ENCODE data around the gene LAMTOR4. TPM values are rescaled to one million over a fixed set of nuclear protein-coding genes. Genes with fewer than 3 reads are reported as not detected.

The LAMTOR4 gene
- total RNA-seq, 2 donors from 2014 or later, result 125 to 205 TPM

- Histone ChIP-seq H3K27me3 (replicated peaks; ENCODE audit: insufficient read depth) (no peaks in the 10 kb centered on the region), H3K27ac (peak overlapping the region in 1 of 2 donors; percentile 81), H3K36me3 (peaks cover 40% of the 10 kb centered on the region), H3K4me3 (no peak overlapping the region), H3K9me3 (no peaks in the 10 kb centered on the region), H3K4me1 (ENCODE audit: control insufficient read depth in 1 of 2, low read depth in 2 of 2) (peaks cover 12 to 20% of the 10 kb centered on the region in 2 donors)
- ATAC-seq (ENCODE audit: insufficient number of reproducible peaks, low FRiP score, low read depth) (no peak), DNase-seq (ENCODE audit: low spot score) (no peak)
- TF ChIP-seq CTCF (IDR thresholded peaks at IDR 0.05), result no peak
These were observed 45.5 kb upstream of the LAMTOR4 start for GRCh38 chr7:100102950-100103840.

- Histone ChIP-seq H3K9me3 (no peaks in the 10 kb centered on the region), H3K4me3 (no peak overlapping the region), H3K27me3 (replicated peaks; ENCODE audit: insufficient read depth) (no peaks in the 10 kb centered on the region), H3K27ac (no peak overlapping the region), H3K36me3 (peaks cover 47% of the 10 kb centered on the region), H3K4me1 (ENCODE audit: control insufficient read depth in 1 of 2, low read depth in 2 of 2) (peaks cover 6 to 8% of the 10 kb centered on the region in 2 donors)
- TF ChIP-seq CTCF (IDR thresholded peaks at IDR 0.05), result no peak
- DNase-seq (ENCODE audit: low spot score) (no peak), ATAC-seq (ENCODE audit: insufficient number of reproducible peaks, low FRiP score, low read depth) (no peak)
These were observed 43.2 kb upstream of the LAMTOR4 start for GRCh38 chr7:100105534-100105933.

- no peak for DNase-seq (ENCODE audit: low spot score)
- no peak for ATAC-seq (ENCODE audit: insufficient number of reproducible peaks, low FRiP score, low read depth)
- no peaks in the 10 kb centered on the region for H3K27me3 ChIP-seq (replicated peaks; ENCODE audit: insufficient read depth)
- no peak for TF ChIP-seq CTCF (IDR thresholded peaks at IDR 0.05)
- peaks cover 6 to 8% of the 10 kb centered on the region in 2 donors for H3K4me1 ChIP-seq (ENCODE audit: control insufficient read depth in 1 of 2, low read depth in 2 of 2)
- H3K27ac ChIP-seq, result no peak overlapping the region
- no peaks in the 10 kb centered on the region for H3K9me3 ChIP-seq
- peaks cover 58% of the 10 kb centered on the region for H3K36me3 ChIP-seq
- no peak overlapping the region for H3K4me3 ChIP-seq
These were observed 42.1 kb upstream of the LAMTOR4 start for GRCh38 chr7:100106633-100107032.

GRCh38 chr7:100107125-100107737, 41.5 kb upstream of the LAMTOR4 start:
- Histone ChIP-seq H3K36me3 (peaks cover 64% of the 10 kb centered on the region), H3K4me1 (ENCODE audit: control insufficient read depth in 1 of 2, low read depth in 2 of 2) (peaks cover 4 to 6% of the 10 kb centered on the region in 2 donors), H3K27me3 (replicated peaks; ENCODE audit: insufficient read depth) (no peaks in the 10 kb centered on the region), H3K27ac (no peak overlapping the region), H3K9me3 (no peaks in the 10 kb centered on the region), H3K4me3 (no peak overlapping the region)
- DNase-seq (ENCODE audit: low spot score), result no peak
- no peak for TF ChIP-seq CTCF (IDR thresholded peaks at IDR 0.05)
- no peak for ATAC-seq (ENCODE audit: insufficient number of reproducible peaks, low FRiP score, low read depth)

GRCh38 chr7:100107890-100108289, 40.8 kb upstream of the LAMTOR4 start:
- DNase-seq (ENCODE audit: low spot score) (no peak), ATAC-seq (ENCODE audit: insufficient number of reproducible peaks, low FRiP score, low read depth) (no peak)
- Histone ChIP-seq H3K4me3 (no peak overlapping the region), H3K4me1 (ENCODE audit: control insufficient read depth in 1 of 2, low read depth in 2 of 2) (no peaks in the 10 kb centered on the region), H3K36me3 (peaks cover 66% of the 10 kb centered on the region), H3K27me3 (replicated peaks; ENCODE audit: insufficient read depth) (no peaks in the 10 kb centered on the region), H3K9me3 (no peaks in the 10 kb centered on the region), H3K27ac (no peak overlapping the region)
- TF ChIP-seq CTCF (IDR thresholded peaks at IDR 0.05), result no peak

All from thoracic aorta (tissue), 2 donors.